ENCODE data around the gene IMPDH2.

The IMPDH2 gene

DNA sequence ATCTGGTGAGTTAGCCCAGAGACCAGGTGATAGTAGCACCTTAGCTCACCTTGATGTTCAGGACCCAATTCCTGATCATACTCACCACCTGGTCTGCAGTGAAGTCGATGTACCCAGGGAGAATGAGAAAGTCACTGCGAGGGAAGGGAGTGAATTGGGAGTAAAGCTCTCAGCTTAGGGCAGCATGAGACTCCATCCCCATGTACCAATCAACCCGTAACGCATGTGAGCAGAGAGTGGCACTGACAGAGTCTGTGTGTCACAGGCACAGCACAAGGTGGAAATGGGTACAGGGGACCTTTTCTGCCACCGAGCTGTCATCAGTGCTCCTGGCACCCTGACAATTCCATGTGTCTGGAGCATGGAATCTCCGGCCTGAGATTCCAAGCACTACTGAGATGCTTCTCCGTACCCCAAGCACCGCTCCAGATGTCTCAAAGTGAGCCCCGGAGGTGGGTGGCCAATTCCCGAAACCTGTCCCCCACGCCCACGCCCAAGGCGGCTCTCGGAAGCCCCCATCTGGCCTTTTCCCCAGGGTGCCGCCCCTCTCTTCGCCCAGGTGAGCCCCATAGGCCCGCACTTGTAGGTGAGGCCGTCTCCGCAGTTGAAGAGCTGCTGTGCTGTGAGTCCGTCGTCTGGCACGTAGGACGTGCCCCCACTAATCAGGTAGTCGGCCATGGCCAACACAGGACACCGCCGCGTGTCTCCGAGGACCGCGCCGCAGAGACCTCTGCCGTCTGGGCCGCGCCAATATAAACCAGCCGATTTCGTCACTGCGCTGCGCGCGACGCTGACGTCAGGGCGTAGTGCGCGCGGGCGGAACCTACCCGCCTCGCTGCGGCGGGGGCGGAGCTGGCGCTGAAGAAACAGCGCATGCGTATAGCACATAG is at the start of gene IMPDH2:
IMPDH2 (minus strand) TSS at position 726 of the 890 bp plus-strand sequence; CDS start at position 678, 48 bp downstream.
- Mint-ChIP-seq H3K4me1 (peaks cover 49 to 63% of the 10 kb centered on the region in 2 donors), H3K36me3 (peaks cover 69 to 78% of the 10 kb centered on the region in 2 donors), H3K27ac (peak within 1 kb of the TSS; percentile 100), H3K4me3 (peak within 1 kb of the TSS; percentile 94 to 98), H3K27me3 (no peaks in the 10 kb centered on the region), H3K9me3 (no peaks in the 10 kb centered on the region)
- ATAC-seq (replicated peaks), result peak; percentile 84 to 88
- DNase-seq, result peak; percentile 92

DNA sequence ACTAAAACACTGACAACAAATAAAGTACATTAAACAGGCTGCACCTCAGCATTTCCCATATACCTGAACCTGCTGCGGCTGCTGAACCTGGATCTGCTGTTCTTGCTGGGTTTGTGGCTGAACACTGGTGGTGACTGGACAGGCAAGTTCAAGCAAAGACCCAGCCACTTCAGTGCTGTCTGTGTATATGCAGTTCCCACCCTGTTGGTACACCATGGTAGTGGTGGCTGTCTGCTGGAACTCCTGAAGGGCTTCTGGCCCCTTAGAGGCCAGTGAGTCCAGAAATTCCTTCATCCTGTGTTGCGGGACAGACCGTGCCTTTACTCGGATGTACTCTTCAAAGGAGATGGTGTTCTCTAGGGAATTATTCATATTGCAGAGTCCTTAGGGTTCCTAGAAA is 47.4 kb upstream of the IMPDH2 start:
- H3K27ac Mint-ChIP-seq, result no peak overlapping the region
- H3K9me3 Mint-ChIP-seq, result no peaks in the 10 kb centered on the region

GRCh38 chr3:49076116-49076515 is 46.9 kb upstream of the IMPDH2 start:
- Mint-ChIP-seq H3K27ac (peak overlapping the region; percentile 42), H3K4me1 (peaks cover 0 to 2% of the 10 kb centered on the region in 2 donors), H3K4me3 (no peak overlapping the region), H3K9me3 (no peaks in the 10 kb centered on the region), H3K27me3 (no peaks in the 10 kb centered on the region), H3K36me3 (peaks cover 9 to 36% of the 10 kb centered on the region in 2 donors)
- ATAC-seq (replicated peaks) (no peak), DNase-seq (no peak)

More for the DNA sequence above, 47.4 kb upstream of the IMPDH2 start:
- ATAC-seq (replicated peaks) (no peak), DNase-seq (no peak)
- no peak overlapping the region for H3K4me3 Mint-ChIP-seq
- H3K4me1 Mint-ChIP-seq, result peaks cover 0 to 2% of the 10 kb centered on the region in 2 donors
- peaks cover 9 to 32% of the 10 kb centered on the region in 2 donors for H3K36me3 Mint-ChIP-seq
- H3K27me3 Mint-ChIP-seq, result no peaks in the 10 kb centered on the region

DNA sequence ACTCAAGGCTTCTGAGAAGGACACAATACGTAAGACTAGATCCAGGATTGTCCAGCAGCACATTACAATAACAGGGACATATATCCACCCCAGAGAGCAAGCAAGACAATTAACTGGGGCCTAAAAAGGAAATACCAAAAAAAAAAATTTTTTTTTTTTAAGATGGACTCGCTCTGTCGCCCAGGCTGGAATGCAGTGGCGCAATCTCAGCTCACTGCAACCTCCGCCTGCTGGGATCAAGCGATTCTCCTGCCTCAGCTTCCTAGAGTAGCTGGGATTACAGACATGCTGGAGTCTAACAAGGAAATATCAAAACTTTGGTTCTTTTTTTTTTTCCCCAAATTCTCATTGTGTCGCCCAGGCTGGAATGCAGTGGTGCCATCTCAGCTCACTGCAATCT is 28.8 kb upstream of the IMPDH2 start:
- no peak for ATAC-seq (replicated peaks)
- no peaks in the 10 kb centered on the region for H3K9me3 Mint-ChIP-seq
- H3K27ac Mint-ChIP-seq, result no peak overlapping the region

DNA sequence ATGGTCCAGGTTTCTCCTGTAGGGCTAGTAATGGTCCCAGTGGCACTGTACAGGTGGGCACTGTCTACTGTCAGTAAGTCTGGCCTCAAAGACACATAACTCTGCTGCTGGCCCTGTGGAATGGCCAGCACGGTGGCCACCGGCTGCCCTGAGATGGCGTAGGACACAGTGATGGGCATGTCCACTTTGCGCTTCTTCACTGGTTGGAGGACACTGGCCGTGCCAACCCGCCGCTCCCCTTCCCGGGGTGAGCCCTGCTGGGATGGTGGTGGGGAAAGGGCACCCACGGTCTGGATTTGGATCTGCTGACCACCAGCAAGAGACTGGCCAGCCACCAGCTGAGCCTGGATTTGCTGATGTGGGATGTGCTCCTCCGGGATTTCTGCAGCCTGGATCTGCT is 28.1 kb upstream of the IMPDH2 start:
- Mint-ChIP-seq H3K27ac (peak overlapping the region; percentile 25), H3K4me1 (peaks cover 7 to 11% of the 10 kb centered on the region in 2 donors), H3K4me3 (no peak overlapping the region), H3K27me3 (no peaks in the 10 kb centered on the region), H3K36me3 (peaks cover 24 to 35% of the 10 kb centered on the region in 2 donors), H3K9me3 (no peaks in the 10 kb centered on the region)
- ATAC-seq (replicated peaks) (no peak), DNase-seq (no peak)

More for the DNA sequence above, 28.8 kb upstream of the IMPDH2 start:
- H3K36me3 Mint-ChIP-seq, result peaks cover 21 to 30% of the 10 kb centered on the region in 2 donors
- no peak overlapping the region for H3K4me3 Mint-ChIP-seq
- no peaks in the 10 kb centered on the region for H3K27me3 Mint-ChIP-seq
- peaks cover 7 to 11% of the 10 kb centered on the region in 2 donors for H3K4me1 Mint-ChIP-seq
- no peak for DNase-seq

- Mint-ChIP-seq H3K4me1 (peaks cover 11 to 14% of the 10 kb centered on the region in 2 donors), H3K27me3 (no peaks in the 10 kb centered on the region), H3K9me3 (no peaks in the 10 kb centered on the region), H3K36me3 (peaks cover 36 to 53% of the 10 kb centered on the region in 2 donors), H3K4me3 (no peak overlapping the region), H3K27ac (peak overlapping the region; percentile 56)
- ATAC-seq (replicated peaks), result no peak
- no peak for DNase-seq
Observed at GRCh38 chr3:49054344-49054862, 25.2 kb upstream of the IMPDH2 start.

DNA sequence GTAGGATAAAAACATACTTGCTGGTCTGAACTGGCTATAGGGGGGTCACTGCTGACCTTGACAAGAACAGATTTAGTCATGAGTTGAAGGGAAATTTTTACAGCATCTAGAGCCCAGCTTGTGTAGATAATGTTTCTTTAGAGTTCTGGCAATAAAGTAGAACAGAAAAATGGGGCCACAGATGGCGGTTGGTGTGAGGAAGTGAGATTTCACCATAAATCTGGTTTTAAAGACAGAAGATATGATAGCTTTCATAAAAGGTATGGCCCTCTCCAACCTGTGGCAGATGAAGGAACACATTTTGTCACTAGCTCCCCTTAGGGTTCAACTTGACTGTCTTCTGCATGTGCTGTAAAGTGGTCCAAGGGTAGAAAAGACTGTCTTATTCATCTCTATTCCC is 24.3 kb upstream of the IMPDH2 start:
- H3K36me3 Mint-ChIP-seq, result peaks cover 36 to 53% of the 10 kb centered on the region in 2 donors
- ATAC-seq (replicated peaks) (peak in 1 of 2 donors; percentile 25), DNase-seq (no peak)
- peaks cover 11 to 14% of the 10 kb centered on the region in 2 donors for H3K4me1 Mint-ChIP-seq
- H3K27ac Mint-ChIP-seq, result no peak overlapping the region
- no peaks in the 10 kb centered on the region for H3K27me3 Mint-ChIP-seq
- H3K4me3 Mint-ChIP-seq, result no peak overlapping the region
- H3K9me3 Mint-ChIP-seq, result no peaks in the 10 kb centered on the region

DNA sequence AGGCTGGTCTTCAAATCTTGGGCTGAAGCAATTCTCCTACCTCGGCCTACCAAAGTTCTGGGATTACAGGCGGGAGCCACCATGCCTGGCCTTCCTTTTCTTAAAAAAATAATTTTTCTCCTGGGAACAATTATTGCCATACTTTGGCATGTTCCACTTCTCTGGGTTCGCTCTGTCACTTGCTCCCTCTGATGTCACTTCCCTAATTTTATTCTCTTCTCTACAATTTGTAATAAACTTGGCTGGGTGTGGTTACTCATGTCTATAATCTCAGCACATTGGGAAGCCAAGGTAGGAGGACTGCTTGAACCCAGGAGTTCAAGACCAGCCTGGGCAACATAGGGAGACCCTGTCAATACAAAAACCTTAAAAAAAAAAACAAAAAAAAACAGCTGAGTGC is 6.1 kb upstream of the IMPDH2 start:
- peak overlapping the region; percentile 65 for H3K27ac Mint-ChIP-seq
- H3K9me3 Mint-ChIP-seq, result no peaks in the 10 kb centered on the region
- H3K4me1 Mint-ChIP-seq, result peaks cover 0 to 2% of the 10 kb centered on the region in 2 donors
- H3K36me3 Mint-ChIP-seq, result peaks cover 35% of the 10 kb centered on the region in 2 donors
- DNase-seq, result no peak
- no peak overlapping the region for H3K4me3 Mint-ChIP-seq
- H3K27me3 Mint-ChIP-seq, result no peaks in the 10 kb centered on the region
- no peak for ATAC-seq (replicated peaks)

DNA sequence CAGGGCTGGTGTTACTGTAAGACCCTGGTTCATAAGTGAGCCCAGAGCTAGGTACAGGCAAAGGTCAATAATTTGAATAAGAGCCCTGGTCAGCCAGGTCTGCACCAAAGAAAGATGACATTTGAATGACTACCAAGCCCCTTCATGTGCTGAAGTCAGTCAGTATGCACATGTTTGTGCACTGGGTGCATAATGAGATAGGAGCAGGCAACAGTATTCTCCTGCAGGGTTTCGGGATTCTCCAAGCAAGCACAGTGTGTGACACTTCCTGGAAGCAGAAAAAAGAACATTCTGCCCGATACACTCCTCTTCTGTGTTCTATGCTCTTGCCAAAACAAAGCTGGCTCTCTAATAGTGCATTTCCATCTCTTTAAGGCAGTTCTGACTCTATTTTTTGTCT is 5.5 kb upstream of the IMPDH2 start:
- peaks cover 2 to 6% of the 10 kb centered on the region in 2 donors for H3K4me1 Mint-ChIP-seq
- H3K27me3 Mint-ChIP-seq, result no peaks in the 10 kb centered on the region
- no peak overlapping the region for H3K4me3 Mint-ChIP-seq
- no peak for DNase-seq
- peak overlapping the region; percentile 78 for H3K27ac Mint-ChIP-seq
- no peak for ATAC-seq (replicated peaks)
- H3K36me3 Mint-ChIP-seq, result peaks cover 35% of the 10 kb centered on the region in 2 donors
- no peaks in the 10 kb centered on the region for H3K9me3 Mint-ChIP-seq

DNA sequence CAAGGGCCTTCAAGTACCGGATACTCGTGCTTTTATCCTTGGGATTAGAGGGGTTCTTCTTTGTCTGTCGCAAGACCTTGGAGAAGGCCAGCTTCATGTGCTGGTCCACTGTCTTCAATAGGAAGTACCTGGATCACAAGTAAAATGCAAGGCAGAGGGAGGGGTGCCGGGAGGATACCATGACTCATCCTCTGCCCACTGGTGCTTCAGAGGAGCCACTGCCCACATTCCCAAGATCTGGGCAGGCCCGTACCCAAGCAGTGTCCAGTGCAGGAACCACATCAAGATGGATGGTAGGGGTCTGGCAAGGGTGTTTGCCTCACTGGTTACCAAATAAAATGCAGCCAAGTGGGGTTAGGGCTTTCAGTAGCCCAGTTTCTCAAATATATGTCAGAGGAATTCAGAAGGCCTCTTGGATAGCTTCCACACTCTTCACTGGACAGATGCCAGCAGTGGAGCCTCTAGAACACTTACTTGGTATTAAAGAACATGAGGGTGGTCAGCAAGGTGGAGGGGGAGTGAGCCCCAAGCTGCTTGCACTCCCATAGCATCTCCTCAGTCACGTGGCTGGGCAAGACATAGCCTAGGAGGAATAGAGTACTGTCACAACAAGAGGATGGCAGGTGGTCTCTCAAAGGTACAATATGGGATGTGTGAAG is 3.6 kb upstream of the IMPDH2 start:
- Mint-ChIP-seq H3K9me3 (no peaks in the 10 kb centered on the region), H3K4me3 (no peak overlapping the region), H3K4me1 (peaks cover 15 to 24% of the 10 kb centered on the region in 2 donors), H3K36me3 (peaks cover 52 to 53% of the 10 kb centered on the region in 2 donors), H3K27ac (peak overlapping the region; percentile 9), H3K27me3 (no peaks in the 10 kb centered on the region)
- ATAC-seq (replicated peaks) (no peak), DNase-seq (no peak)

GRCh38 chr3:49030321-49030720 is 1.1 kb upstream of the IMPDH2 start:
- DNase-seq (no peak), ATAC-seq (replicated peaks) (no peak)
- Mint-ChIP-seq H3K4me1 (peaks cover 37 to 49% of the 10 kb centered on the region in 2 donors), H3K4me3 (no peak overlapping the region), H3K27me3 (no peaks in the 10 kb centered on the region), H3K36me3 (peaks cover 63 to 72% of the 10 kb centered on the region in 2 donors), H3K27ac (no peak overlapping the region), H3K9me3 (no peaks in the 10 kb centered on the region)

DNA sequence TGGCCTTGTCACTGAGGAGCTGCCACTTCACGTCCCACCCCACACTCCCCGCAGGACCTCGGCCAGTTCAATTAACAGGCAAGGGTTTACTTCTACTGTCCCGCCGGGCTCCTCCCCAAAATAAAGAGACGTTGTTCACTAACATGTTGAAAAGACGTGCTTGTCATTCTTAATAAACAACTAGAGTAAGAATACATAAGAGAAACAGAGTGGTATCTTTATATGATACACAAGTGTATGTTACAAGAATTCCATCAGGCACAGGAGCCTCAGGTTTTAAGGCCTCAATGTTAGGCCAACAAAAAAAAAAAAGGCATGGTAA is 326 bp upstream of the IMPDH2 start:
- DNase-seq, result no peak
- H3K36me3 Mint-ChIP-seq, result peaks cover 66 to 72% of the 10 kb centered on the region in 2 donors
- no peaks in the 10 kb centered on the region for H3K9me3 Mint-ChIP-seq
- H3K27ac Mint-ChIP-seq, result peak overlapping the region; percentile 100
- H3K4me1 Mint-ChIP-seq, result peaks cover 44 to 57% of the 10 kb centered on the region in 2 donors
- no peaks in the 10 kb centered on the region for H3K27me3 Mint-ChIP-seq
- peak overlapping the region; percentile 94 to 98 for H3K4me3 Mint-ChIP-seq
- no peak for ATAC-seq (replicated peaks)

DNA sequence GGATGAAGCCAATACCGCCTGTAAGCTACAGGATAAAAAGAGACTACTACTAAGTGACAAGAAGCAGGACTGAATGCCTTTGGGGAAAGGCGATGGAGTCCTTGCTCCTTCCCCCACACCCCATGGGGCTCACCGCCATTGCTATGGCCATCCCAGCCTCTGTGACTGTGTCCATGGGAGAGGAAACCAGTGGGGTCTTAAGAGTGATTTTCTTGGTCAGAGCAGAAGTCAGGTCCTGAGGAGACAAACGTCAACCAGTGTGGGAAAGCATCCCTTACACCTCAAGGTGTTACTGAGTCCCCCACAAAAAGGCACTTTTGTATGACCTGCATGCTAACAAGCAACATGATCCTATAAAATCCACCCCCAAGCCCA is 913 bp downstream of the IMPDH2 start:
- Mint-ChIP-seq H3K36me3 (peaks cover 75 to 82% of the 10 kb centered on the region in 2 donors), H3K4me3 (peak overlapping the region; percentile 94 to 98), H3K27ac (peak overlapping the region; percentile 100), H3K9me3 (no peaks in the 10 kb centered on the region), H3K4me1 (peaks cover 53 to 69% of the 10 kb centered on the region in 2 donors), H3K27me3 (no peaks in the 10 kb centered on the region)
- ATAC-seq (replicated peaks) (no peak), DNase-seq (no peak)

DNA sequence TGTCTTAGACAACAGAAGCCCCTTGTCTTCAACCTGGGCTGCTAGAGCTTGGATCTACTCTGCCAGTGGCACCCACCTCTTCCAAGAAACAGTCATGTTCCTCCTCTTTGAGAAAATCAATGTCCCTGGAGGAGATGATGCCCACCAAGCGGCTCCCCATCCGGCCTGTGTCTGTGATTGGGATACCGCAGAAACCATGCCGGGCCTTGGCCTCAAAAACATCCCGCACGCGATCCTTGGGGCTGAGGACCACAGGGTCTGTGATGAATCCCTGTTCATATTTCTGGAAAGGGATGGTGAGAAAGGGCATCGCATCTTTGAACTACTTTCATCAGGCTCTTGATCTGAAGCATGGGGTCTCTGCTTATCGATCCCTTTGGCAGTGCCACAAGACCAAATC is 1.6 kb downstream of the IMPDH2 start:
- Mint-ChIP-seq H3K4me1 (peaks cover 56 to 76% of the 10 kb centered on the region in 2 donors), H3K9me3 (no peaks in the 10 kb centered on the region), H3K27me3 (no peaks in the 10 kb centered on the region), H3K36me3 (peaks cover 74 to 82% of the 10 kb centered on the region in 2 donors), H3K4me3 (peak overlapping the region; percentile 94 to 98), H3K27ac (peak overlapping the region; percentile 100)
- no peak for DNase-seq
- ATAC-seq (replicated peaks), result no peak
